Measurements from ENCODE around the gene ABTB2.

Gene ABTB2

DNA sequence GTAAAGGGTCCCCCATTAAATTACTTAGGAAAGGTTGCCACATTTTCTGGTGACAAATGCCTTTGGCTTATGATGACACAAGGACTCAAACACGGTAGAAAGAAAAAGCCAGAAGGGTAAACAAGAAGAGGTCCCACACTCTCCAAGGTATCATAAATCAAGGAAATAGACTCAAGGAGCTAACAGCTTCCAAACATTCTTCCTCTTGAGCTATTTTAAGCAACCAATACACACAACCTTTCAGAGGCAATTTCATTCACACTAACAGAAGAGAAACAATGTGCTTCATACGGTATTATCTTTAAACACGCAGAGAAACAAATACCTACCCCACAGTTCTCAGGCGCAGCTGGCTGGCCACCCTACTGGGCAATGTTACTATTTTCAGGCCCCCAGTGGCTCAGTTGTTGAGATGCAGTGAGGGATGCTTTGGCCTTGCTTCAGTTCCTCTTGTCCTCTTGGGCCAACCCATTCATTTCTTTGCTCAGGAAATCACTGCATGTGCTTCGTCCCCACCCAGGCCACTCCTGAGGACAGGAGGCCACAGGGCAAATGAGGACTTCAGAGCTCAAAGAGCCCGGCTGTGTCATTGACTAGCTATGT is 15.8 kb downstream of the ABTB2 start:
- DNase-seq (ENCODE audit: low read depth), result no peak

GRCh38 chr11:34341096-34341495 is 16.7 kb downstream of the ABTB2 start:
- no peak for DNase-seq (ENCODE audit: low read depth)

GRCh38 chr11:34340653-34341052 is 17.2 kb downstream of the ABTB2 start:
- no peak for DNase-seq (ENCODE audit: low read depth)

DNA sequence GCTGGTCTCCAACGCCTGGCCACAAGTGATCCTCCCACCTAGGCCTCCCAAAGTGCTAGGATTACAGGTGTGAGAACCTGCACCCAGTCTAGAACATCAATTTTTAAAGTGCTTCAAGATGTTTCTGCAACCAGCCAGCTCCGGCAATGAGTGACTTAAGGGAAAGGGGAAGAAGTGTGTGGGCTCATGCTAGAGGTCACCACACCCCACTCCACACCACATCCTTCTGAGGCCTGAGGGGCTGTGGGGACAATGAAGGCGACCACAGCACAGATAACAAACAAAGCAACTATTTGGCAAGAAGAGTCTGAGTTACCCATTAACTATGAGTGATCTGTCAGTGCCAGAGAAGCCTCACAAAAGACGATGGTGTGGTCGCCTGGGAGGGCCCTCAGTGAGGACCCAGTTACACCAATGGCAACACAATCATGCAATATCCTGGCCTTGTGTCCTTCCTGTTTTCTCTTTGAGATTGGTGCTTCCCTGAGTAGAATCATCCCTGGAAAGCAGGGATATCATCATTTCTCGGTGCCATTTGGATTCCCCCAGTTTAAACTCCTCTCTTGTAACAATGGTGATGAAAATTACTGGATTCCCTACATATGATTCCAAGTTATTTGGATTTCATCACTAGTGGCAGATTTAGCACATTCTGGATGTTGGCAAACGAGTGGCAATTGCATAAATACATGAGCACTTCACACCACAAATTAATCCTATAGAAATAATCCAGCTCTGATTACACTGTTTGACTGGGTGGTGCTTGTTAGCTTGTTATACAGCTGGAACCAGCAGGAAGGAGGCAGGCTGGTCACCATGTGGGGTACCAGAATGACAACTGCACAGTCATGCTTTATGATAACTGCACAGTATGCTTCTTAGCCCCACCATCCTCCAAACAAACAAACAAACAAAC is 18.4 kb downstream of the ABTB2 start:
- DNase-seq (ENCODE audit: low read depth), result no peak

- no peak for DNase-seq (ENCODE audit: low read depth)
Measured at GRCh38 chr11:34337016-34337415, 20.8 kb downstream of the ABTB2 start.

GRCh38 chr11:34335801-34336200 is 22.0 kb downstream of the ABTB2 start:
- DNase-seq (ENCODE audit: low read depth), result no peak

GRCh38 chr11:34335331-34335730 is 22.5 kb downstream of the ABTB2 start:
- DNase-seq (ENCODE audit: low read depth), result no peak

DNA sequence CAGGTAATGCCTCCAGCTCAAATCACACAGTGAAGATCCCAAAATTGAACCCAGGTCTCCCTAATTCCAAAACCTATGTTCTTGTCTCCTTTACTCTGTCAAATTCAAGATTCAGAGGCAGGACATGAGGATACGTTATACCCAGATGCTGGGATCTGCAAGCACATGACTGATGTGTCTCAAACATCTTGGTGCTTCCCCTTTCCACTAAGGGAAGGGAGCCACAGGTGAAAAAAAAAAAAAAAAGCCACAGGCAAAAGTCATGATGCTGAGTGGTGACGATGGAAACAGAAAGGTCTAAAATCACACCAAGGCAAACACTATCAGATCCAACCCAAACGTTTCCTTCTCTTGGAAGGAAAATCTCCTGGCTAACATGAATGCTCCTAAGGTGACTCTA is 24.0 kb downstream of the ABTB2 start:
- DNase-seq (ENCODE audit: low read depth), result no peak

DNA sequence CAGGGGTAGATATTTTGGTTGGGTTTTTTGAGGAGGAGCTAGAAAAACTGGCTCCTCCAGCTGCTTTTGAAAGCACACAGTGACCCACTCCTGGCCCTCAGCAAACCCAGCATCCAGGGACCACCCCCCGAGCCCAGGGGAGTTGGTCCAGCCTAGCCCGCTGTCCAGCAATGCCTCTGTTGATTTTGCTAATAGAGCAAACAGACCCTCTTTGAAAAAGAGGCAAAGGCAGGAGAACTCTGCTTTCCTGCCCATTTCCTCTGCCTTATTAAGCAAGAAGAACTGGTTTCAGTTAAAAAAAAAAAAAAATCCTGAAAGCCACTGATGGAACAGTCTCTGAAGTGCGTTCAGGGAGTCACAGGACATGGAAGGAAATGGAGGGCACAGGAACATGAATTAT is 25.3 kb downstream of the ABTB2 start:
- DNase-seq (ENCODE audit: low read depth), result no peak

GRCh38 chr11:34331736-34332135 is 26.1 kb downstream of the ABTB2 start:
- no peak for DNase-seq (ENCODE audit: low read depth)

GRCh38 chr11:34331329-34331728 is 26.5 kb downstream of the ABTB2 start:
- DNase-seq (ENCODE audit: low read depth), result no peak

- no peak for DNase-seq (ENCODE audit: low read depth)
Measured at GRCh38 chr11:34330653-34331052, 27.2 kb downstream of the ABTB2 start.

DNA sequence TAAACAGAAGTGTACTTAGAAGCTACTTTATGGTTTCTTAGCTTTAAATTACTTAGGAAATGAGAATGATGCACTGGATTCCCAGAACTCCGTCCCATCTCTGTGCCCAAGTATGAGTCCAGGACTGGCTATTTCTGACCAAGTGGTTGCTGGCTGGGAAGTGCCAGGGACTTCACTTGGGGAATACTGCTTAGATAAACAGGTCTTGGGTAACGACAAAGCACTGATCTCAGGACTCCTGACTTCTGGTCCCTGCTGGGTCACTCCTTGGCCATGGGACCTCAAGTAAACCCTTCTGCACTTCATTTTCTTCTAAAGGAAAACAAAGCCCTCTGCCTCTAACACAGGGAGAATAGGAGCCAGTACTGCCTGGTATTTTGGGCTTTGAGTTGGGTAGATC is 27.9 kb downstream of the ABTB2 start:
- DNase-seq (ENCODE audit: low read depth), result no peak

DNA sequence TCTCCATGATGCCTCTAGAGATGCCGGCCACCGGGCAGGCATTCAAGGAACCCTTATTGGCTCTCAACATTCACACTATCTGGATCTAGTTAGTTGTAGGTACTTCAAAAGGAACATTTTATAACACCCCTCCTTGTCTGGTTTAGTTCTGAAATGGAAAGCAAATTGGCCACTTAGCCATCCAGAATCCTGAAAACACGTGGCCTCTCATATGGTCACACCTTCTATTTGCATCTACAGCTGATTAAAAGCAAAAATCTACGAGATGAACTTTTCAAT is 29.2 kb downstream of the ABTB2 start:
- DNase-seq (ENCODE audit: low read depth), result no peak

DNA sequence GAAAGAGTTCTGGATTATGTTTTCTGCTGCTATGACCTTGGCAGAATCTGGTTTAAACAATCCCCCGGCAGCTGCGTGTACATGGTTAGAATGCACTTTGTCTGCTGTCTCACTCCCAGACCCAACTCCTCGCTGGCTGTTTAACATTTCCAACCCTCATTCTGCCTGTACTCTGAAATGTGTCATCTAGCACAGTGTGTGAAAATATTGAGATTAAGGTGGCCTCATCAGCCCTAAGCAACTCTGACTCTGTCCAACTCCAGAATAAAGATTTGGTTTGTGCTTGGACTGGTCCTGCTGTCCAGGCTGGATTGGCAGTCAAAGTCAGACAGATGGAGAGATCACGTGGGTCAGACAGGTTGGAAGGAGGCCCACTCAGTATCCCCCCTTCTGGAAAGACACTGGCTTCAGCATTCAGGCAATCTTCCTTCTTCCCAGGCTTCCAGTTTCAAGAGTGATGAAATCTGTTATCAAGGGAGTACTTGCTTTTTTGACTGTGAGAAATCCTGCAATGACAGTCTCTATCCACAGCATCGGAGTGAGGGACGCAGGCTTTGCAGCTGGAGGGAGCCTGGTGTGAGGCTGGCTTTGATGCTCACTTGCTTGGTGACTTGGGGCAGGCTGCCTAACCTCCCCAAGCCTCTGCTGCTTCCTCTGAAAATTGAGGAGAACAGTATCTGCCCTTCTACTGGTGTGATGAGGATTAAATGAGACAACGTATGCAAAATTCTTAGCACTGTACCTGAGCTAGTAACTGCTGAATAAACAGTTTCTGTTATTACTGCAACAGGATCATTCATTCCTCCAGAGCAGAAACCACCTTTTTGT is 29.8 kb downstream of the ABTB2 start:
- no peak for DNase-seq (ENCODE audit: low read depth)

DNA sequence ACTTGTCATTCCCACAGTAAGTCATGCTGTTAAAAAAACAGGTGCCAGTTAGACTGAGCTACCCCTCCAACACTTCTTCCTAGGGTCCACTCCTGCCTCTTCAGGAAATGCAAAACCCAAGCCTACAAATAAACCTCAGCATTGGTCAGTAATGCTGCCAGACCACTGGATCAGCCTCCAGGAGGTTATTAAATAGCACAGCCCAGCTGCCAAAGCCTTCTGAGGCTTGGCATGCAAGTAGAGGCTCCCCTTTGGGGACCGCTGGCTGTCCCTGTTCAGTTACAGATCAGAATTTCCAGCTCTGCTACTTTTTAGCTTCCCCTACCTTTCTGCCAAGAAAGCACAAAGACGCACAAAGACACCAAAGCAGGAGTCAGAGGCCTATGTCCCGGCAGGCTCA is 33.3 kb downstream of the ABTB2 start:
- DNase-seq (ENCODE audit: low read depth), result no peak

DNA sequence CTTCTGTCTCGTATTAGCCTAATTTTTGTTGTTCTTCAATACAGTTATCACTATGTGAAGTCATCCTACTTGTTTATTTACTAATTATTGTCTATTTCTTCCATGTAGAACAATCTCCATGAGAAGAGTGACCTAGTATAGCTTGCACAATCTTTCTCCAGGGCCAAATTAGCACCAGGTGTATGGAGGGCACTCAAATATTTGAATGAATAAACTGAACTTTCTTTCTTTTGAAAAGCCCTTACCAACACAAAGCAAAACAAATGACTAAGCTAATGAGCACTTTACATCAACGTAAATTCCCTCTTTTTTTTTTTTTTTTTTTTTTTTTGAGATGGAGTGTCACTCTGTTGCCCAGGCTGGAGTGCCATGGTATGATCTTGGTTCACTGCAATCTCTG is 34.2 kb downstream of the ABTB2 start:
- DNase-seq (ENCODE audit: low read depth), result no peak

- DNase-seq (ENCODE audit: low read depth), result no peak
Measured at GRCh38 chr11:34318111-34319037, 39.4 kb downstream of the ABTB2 start.

DNA sequence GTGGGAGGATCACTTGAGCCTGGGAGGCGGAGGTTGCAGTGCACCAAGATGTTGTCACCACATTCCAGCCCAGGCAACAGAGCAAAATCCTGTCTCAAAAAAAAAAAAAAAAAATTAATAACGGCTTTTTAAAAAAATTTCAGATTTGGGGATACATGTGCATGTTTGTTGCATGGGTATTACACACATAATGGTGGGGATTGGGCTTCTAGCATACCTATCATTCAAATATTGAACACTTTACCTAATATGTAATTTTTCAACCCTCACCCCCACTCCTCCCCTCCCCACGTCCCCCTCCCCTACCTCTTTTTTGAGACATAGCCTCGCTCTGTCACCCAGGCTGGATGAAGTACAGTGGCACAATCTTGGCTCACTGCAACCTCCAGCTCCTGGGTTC is 40.1 kb downstream of the ABTB2 start:
- DNase-seq (ENCODE audit: low read depth), result no peak

- DNase-seq (ENCODE audit: low read depth), result no peak
Measured at GRCh38 chr11:34317036-34317360, 40.8 kb downstream of the ABTB2 start.

DNA sequence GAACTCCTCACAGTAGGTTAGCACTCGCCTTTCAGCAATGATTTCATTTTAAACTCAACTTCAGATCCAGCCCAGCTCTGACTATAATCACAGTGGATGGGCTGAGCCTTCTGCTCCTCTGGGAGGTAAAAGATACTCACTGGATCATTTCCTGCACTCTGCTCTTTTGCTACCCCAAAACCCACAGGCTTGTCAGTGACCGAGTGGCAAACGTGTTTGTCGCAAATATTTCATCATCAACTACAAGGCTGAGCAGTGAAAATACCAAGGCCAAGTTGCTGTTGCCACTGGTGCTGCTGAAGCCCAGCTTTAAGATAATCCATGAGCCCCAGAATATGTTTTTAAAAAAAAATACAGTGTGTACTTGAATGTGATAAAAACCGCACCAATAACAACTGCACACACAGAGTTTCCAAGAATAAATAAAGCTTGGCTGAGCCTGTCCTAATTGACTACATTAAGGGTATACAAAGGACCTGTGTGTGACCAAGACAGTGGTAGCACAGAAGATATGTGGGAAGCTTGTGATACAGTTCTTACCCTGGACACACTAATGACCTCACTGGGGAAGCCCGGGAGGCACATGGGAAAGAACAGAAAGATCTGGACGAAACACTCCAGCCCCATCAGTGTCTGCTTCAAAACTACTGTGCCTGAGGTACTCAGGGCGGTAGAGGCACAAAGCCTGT is 41.3 kb downstream of the ABTB2 start:
- no peak for DNase-seq (ENCODE audit: low read depth)

GRCh38 chr11:34315394-34315793 is 42.4 kb downstream of the ABTB2 start:
- no peak for DNase-seq (ENCODE audit: low read depth)

Data from stimulated activated CD8-positive, alpha-beta memory T cell treated with anti-CD3 and anti-CD28 coated beads, Interleukin-7, amount 100 ng/mL, for 24 hours (primary cell).